ENCODE measurements around the gene DDR1. TPM values are rescaled to one million over a fixed set of nuclear protein-coding genes. Genes with fewer than 3 reads are reported as not detected.

Gene DDR1
- total and polyA plus RNA-seq, 12 donors = 7.3 to 49.2 (median 23.3) TPM

GRCh38 chr6:30879684-30880427 is 4.5 kb upstream of the DDR1 start:
- peaks cover 13 to 48% (median 22%) of the 10 kb centered on the region in 9 donors for H3K4me1 ChIP-seq
- H3K27me3 ChIP-seq = peaks cover 0 to 13% (median 0%) of the 10 kb centered on the region in 7 donors
- DNase-seq (no peak), ATAC-seq (no peak)
- H3K4me3 ChIP-seq = no peak overlapping the region
- 87 to 90% methylated on average over 8 of the region's 8 CpGs for WGBS, 2 donors
- no peak overlapping the region for H3K27ac ChIP-seq
- H3K36me3 ChIP-seq = no peaks in the 10 kb centered on the region
- intact Hi-C loops (cut with DNase I) = loop anchor here in 9 of 10 donors (5.0 to 10.0 kb wide), 10 partner anchors 53 to 208 kb away; partner anchors contain the start of genes FLOT1 (in 4 of the 9), IER3 (in 4 of the 9), TUBB (in 3 of the 9) and DHX16 (in 1 of the 9)
- no peaks in the 10 kb centered on the region for H3K9me3 ChIP-seq
- TF ChIP-seq, protein P1, sequence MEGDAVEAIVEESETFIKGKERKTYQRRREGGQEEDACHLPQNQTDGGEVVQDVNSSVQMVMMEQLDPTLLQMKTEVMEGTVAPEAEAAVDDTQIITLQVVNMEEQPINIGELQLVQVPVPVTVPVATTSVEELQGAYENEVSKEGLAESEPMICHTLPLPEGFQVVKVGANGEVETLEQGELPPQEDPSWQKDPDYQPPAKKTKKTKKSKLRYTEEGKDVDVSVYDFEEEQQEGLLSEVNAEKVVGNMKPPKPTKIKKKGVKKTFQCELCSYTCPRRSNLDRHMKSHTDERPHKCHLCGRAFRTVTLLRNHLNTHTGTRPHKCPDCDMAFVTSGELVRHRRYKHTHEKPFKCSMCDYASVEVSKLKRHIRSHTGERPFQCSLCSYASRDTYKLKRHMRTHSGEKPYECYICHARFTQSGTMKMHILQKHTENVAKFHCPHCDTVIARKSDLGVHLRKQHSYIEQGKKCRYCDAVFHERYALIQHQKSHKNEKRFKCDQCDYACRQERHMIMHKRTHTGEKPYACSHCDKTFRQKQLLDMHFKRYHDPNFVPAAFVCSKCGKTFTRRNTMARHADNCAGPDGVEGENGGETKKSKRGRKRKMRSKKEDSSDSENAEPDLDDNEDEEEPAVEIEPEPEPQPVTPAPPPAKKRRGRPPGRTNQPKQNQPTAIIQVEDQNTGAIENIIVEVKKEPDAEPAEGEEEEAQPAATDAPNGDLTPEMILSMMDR (IDR thresholded peaks at IDR 0.05) = no peak

DNA sequence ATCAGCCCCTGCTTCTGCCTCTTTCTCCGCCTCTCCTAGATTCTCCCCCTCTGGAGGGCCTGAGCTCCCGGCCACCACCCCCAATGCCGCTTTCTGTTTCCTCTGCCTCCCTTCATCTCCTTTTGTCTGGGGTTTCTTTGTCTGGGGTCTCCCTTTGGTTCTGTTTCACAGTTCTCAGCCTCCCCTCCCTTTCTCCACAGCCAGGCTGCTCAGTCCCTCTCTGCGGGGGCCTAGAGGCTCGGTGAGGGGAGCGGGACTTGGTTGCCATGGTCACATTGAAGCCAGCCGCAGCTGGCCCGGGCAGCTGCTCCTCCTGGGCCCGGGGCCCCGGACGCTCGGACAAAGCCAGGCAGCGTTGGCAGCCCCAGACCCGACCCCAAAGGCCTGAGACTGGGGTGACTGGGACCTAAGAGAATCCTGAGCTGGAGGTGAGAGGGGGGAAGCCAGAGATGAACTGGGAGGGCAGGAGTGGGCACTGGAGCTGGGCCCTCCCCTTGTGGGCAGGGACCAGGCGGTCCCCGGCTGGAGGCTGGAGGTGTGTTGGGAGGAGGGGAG is 3.5 kb upstream of the DDR1 start:
- Histone ChIP-seq H3K9me3 (no peaks in the 10 kb centered on the region), H3K27me3 (peaks cover 0 to 22% (median 0%) of the 10 kb centered on the region in 7 donors), H3K36me3 (no peaks in the 10 kb centered on the region), H3K27ac (peak overlapping the region in 2 of 10 donors; percentile 88 to 89), H3K4me1 (peaks cover 20 to 57% (median 31%) of the 10 kb centered on the region in 9 donors), H3K4me3 (no peak overlapping the region)
- DNase-seq (no peak), ATAC-seq (no peak)
- intact Hi-C loops (cut with DNase I) = loop anchor here in 3 of 10 donors (5.0 to 10.0 kb wide), 4 partner anchors 53 to 196 kb away; partner anchors contain the start of genes FLOT1 (in 1 of the 3), IER3 (in 1 of the 3) and PPP1R18 (in 1 of the 3)
- 79 to 85% methylated on average over 16 of the region's 16 CpGs for WGBS, 2 donors
- TF ChIP-seq, protein P1 (IDR thresholded peaks at IDR 0.05) = no peak

DNA sequence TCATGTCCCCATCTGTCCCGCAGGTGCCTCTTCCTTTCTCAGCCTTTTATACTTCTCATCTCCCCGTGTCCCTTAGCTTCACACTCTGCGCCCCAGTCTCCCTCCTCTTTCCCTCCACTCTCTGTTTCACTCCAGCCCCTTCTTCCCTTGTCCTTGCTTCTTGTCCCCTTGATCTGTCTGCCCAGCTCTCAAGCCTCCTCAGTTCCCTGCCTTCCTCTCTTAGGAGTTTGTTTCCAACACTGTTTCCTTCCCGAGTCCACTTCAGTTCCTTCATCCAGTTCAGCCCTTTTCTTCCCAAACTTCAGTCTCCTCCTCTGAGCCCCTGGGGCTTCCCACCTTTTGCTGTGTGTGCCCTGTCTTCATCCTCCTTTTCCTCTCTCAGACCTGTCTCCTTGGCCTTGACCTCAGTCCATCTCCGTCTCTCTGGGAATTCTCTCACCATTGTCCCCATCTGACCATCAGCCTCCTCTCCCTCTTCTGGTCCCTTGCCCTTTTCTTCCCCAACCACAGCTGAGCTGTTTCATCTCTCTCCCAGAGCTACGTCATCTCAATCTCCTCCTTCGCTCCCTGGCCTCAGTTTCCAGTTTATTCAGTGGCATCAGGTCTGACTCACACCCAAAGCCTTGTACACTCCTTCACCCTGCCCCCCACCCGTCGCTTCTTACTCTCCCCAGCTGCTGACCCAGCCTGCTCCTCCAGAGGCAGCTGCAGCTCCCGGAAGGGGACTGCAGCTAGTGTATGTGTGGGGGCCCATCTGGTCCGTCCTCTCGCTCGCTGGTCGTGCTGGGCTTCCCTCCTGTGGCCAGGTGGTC is 2.7 kb upstream of the DDR1 start:
- Histone ChIP-seq H3K36me3 (no peaks in the 10 kb centered on the region), H3K27me3 (peaks cover 0 to 22% (median 0%) of the 10 kb centered on the region in 7 donors), H3K9me3 (no peaks in the 10 kb centered on the region), H3K4me1 (peaks cover 22 to 59% (median 39%) of the 10 kb centered on the region in 9 donors), H3K4me3 (no peak overlapping the region), H3K27ac (peak overlapping the region in 8 of 10 donors; percentile 1 to 90 (median 86))
- ATAC-seq (no peak), DNase-seq (peak in 1 of 2 donors; percentile 28)
- intact Hi-C loops (cut with DNase I) = loop anchor here in 3 of 10 donors (5.0 to 10.0 kb wide), 4 partner anchors 54 to 197 kb away; partner anchors contain the start of genes FLOT1 (in 1 of the 3), IER3 (in 1 of the 3) and PPP1R18 (in 1 of the 3)
- 69 to 75% methylated on average over 14 of the region's 14 CpGs for WGBS, 2 donors
- TF ChIP-seq, protein P1 (IDR thresholded peaks at IDR 0.05) = no peak

Measured in heart right ventricle (tissue), 16 donors.